SK-N-SH treated with all-trans-retinoic acid at 6 μM for 48 hours (cell line): ENCODE data around the gene CHKA.

Source experiments
- ATAC-seq: fragments of 200-7000 bp; cut with Tn5 transposase; 3 replicates; pipeline ENCODE4 v1.9.1; 2020; ENCODE audit warnings: mild to moderate bottlenecking, moderate library complexity
- ARNTL ChIP-seq: fragments of 450-650 bp; formaldehyde crosslinking; IDR thresholded peaks from 2 replicates; pipeline ENCODE4 v1.5.0; 2020; ENCODE audit warnings: low read depth, mild to moderate bottlenecking, moderate library complexity, borderline replicate concordance
- BACH2 ChIP-seq: fragments of 250-450 bp; sonication (Bioruptor Pico); IDR thresholded peaks from 2 replicates; pipeline ENCODE4 v1.9.0; 2021; ENCODE audit warnings: mild to moderate bottlenecking, borderline replicate concordance
- CSDC2 ChIP-seq: fragments of 250-450 bp; sonication (Bioruptor Pico); IDR thresholded peaks from 2 replicates; pipeline ENCODE4 v1.5.0; 2020; ENCODE audit warnings: mild to moderate bottlenecking, moderate library complexity
- CSRNP3 ChIP-seq: fragments of 250-450 bp; sonication (Bioruptor Pico); IDR thresholded peaks from 2 replicates; pipeline ENCODE4 v1.5.1; 2021; ENCODE audit warnings: mild to moderate bottlenecking, moderate library complexity
- ESRRG ChIP-seq: fragments of 250-450 bp; sonication (Bioruptor Pico); IDR thresholded peaks from 2 replicates; pipeline ENCODE4 v1.6.1; 2021; ENCODE audit warnings: mild to moderate bottlenecking
- GLIS3 ChIP-seq: fragments of 250-450 bp; sonication (Bioruptor Pico); IDR thresholded peaks from 2 replicates; pipeline ENCODE4 v1.5.0; 2020; ENCODE audit warnings: mild to moderate bottlenecking, moderate library complexity
- ISL1 ChIP-seq: fragments of 250-450 bp; sonication (Bioruptor Pico); IDR thresholded peaks from 2 replicates; pipeline ENCODE4 v2.1.2; 2022; ENCODE audit warnings: mild to moderate bottlenecking, moderate library complexity
- OSR1 ChIP-seq: fragments of 250-450 bp; sonication (Bioruptor Pico); IDR thresholded peaks from 2 replicates; pipeline ENCODE4 v1.8.0; 2022; ENCODE audit warnings: moderate library complexity, mild to moderate bottlenecking, inconsistent platforms
- PATZ1 ChIP-seq: fragments of 250-450 bp; sonication (Bioruptor Pico); IDR thresholded peaks from 2 replicates; pipeline ENCODE4 v1.8.0; 2020; ENCODE audit warnings: mild to moderate bottlenecking, moderate library complexity, borderline replicate concordance
- PPARA ChIP-seq: fragments of 250-450 bp; sonication (Bioruptor Pico); IDR thresholded peaks from 2 replicates; pipeline ENCODE4 v1.5.0; 2020; ENCODE audit warnings: mild to moderate bottlenecking, borderline replicate concordance
- RARB ChIP-seq: fragments of 250-450 bp; sonication (Bioruptor Pico); IDR thresholded peaks from 2 replicates; pipeline ENCODE4 v1.8.0; 2021; ENCODE audit warnings: mild to moderate bottlenecking, moderate library complexity
- SNAI2 ChIP-seq: fragments of 250-450 bp; sonication (Bioruptor Pico); IDR thresholded peaks from 2 replicates; pipeline ENCODE4 v1.5.0; 2020; ENCODE audit warnings: mild to moderate bottlenecking, moderate library complexity
- TCF4 ChIP-seq: fragments of 250-450 bp; sonication (Bioruptor Pico); IDR thresholded peaks from 2 replicates; pipeline ENCODE4 v1.8.0; 2021; ENCODE audit warnings: mild to moderate bottlenecking, moderate library complexity, borderline replicate concordance
- TOX ChIP-seq: fragments of 250-450 bp; sonication (Bioruptor Pico); IDR thresholded peaks from 2 replicates; pipeline ENCODE4 v1.8.0; 2021; ENCODE audit warnings: mild to moderate bottlenecking, moderate library complexity, borderline replicate concordance
- ZC3H10 ChIP-seq: fragments of 250-450 bp; sonication (Bioruptor Pico); IDR thresholded peaks from 2 replicates; pipeline ENCODE4 v1.5.1; 2021; ENCODE audit warnings: mild to moderate bottlenecking, moderate library complexity
- ZFP3 ChIP-seq: fragments of 250-450 bp; sonication (Bioruptor Pico); IDR thresholded peaks from 2 replicates; pipeline ENCODE4 v1.5.0; 2020; ENCODE audit warnings: mild to moderate bottlenecking, moderate library complexity
- ZFP30 ChIP-seq: fragments of 450-650 bp; formaldehyde crosslinking; IDR thresholded peaks from 2 replicates; pipeline ENCODE4 v1.5.0; 2022; ENCODE audit warnings: mild to moderate bottlenecking, moderate library complexity
- ZNF70 ChIP-seq: fragments of 450-650 bp; formaldehyde crosslinking; IDR thresholded peaks from 2 replicates; pipeline ENCODE4 v1.5.0; 2020; ENCODE audit warnings: mild to moderate bottlenecking, moderate library complexity
- ZNF8 ChIP-seq: fragments of 450-650 bp; formaldehyde crosslinking; IDR thresholded peaks from 2 replicates; pipeline ENCODE4 v1.5.0; 2020; ENCODE audit warnings: mild to moderate bottlenecking, moderate library complexity
- TF ChIP-seq, protein P1 (sequence below): fragments of 250-450 bp; sonication (Bioruptor Pico); IDR thresholded peaks from 2 replicates; pipeline ENCODE4 v1.5.0; 2020; ENCODE audit warnings: mild to moderate bottlenecking, moderate library complexity
- TF ChIP-seq, protein P2 (sequence below): fragments of 250-450 bp; sonication (Bioruptor Pico); IDR thresholded peaks from 2 replicates; pipeline ENCODE4 v1.8.0; 2021; ENCODE audit warnings: low read depth, mild to moderate bottlenecking, moderate library complexity, borderline replicate concordance

Gene CHKA

DNA sequence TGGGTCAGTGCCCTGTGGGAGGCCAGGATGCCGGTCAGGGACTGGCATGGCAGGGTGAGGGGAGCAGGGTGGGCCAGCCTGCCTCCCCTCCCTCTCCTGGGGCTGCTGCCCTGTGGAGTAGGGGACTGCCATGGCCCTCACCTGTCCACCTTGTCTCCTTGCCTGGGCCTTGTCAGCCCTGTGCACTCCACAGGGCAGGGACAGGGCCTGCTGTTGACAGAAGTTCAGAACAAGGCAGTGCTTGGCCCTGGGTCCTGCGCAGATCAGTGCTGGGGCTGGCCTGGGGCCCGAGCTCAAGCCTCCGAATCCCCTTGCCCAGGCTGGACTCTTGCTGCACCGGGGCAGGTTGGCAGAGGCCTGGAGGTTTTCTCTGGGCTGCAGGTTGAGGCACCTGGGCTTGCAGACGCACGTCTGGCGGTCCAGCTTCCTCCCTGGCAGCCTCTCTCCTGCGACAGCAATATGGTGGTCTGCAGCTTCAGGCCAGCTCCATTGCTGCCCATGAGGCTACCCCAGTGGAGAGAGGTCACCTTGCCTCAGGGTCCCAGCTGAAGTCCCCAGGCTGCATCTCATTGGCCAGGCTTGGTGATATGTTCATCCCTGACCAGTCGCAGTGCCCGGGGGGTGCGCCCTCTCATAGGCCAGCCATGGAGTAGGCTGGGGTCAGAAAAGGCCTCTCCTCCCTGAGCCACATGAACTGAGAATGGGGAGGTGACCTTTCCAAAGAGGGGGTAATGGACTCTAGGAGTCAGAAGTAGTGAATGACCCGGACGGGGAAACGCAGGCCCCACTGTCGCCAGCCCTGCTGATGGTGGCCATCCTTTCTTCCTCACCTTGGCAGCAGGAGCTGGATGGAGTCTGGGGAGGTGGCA lies 21.5 kb upstream of the CHKA start:
- no peak for ATAC-seq
- TF ChIP-seq ZNF70 (no peak), TCF4 (CRISPR knock-in tag) (no peak), GLIS3 (CRISPR knock-in tag) (no peak), PATZ1 (no peak), CSDC2 (CRISPR knock-in tag) (no peak), ZNF8 (CRISPR knock-in tag) (no peak), ESRRG (CRISPR knock-in tag) (no peak), ARNTL (CRISPR knock-in tag) (no peak), CSRNP3 (no peak), TOX (CRISPR knock-in tag) (no peak), ZC3H10 (CRISPR knock-in tag) (no peak), ISL1 (no peak), SNAI2 (CRISPR knock-in tag) (no peak), RARB (no peak), ZFP3 (no peak), ZFP30 (no peak), PPARA (no peak), OSR1 (CRISPR knock-in tag) (no peak)
- TF ChIP-seq, protein P1, sequence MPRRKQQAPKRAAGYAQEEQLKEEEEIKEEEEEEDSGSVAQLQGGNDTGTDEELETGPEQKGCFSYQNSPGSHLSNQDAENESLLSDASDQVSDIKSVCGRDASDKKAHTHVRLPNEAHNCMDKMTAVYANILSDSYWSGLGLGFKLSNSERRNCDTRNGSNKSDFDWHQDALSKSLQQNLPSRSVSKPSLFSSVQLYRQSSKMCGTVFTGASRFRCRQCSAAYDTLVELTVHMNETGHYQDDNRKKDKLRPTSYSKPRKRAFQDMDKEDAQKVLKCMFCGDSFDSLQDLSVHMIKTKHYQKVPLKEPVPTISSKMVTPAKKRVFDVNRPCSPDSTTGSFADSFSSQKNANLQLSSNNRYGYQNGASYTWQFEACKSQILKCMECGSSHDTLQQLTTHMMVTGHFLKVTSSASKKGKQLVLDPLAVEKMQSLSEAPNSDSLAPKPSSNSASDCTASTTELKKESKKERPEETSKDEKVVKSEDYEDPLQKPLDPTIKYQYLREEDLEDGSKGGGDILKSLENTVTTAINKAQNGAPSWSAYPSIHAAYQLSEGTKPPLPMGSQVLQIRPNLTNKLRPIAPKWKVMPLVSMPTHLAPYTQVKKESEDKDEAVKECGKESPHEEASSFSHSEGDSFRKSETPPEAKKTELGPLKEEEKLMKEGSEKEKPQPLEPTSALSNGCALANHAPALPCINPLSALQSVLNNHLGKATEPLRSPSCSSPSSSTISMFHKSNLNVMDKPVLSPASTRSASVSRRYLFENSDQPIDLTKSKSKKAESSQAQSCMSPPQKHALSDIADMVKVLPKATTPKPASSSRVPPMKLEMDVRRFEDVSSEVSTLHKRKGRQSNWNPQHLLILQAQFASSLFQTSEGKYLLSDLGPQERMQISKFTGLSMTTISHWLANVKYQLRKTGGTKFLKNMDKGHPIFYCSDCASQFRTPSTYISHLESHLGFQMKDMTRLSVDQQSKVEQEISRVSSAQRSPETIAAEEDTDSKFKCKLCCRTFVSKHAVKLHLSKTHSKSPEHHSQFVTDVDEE (CRISPR knock-in tag), result no peak
- TF ChIP-seq, protein P2, sequence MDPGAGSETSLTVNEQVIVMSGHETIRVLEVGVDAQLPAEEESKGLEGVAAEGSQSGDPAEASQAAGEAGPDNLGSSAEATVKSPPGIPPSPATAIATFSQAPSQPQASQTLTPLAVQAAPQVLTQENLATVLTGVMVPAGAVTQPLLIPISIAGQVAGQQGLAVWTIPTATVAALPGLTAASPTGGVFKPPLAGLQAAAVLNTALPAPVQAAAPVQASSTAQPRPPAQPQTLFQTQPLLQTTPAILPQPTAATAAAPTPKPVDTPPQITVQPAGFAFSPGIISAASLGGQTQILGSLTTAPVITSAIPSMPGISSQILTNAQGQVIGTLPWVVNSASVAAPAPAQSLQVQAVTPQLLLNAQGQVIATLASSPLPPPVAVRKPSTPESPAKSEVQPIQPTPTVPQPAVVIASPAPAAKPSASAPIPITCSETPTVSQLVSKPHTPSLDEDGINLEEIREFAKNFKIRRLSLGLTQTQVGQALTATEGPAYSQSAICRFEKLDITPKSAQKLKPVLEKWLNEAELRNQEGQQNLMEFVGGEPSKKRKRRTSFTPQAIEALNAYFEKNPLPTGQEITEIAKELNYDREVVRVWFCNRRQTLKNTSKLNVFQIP (CRISPR knock-in tag), result no peak

- no peak for TF ChIP-seq ZFP3
- TF ChIP-seq ESRRG (CRISPR knock-in tag), result no peak
- no peak for TF ChIP-seq ZC3H10 (CRISPR knock-in tag)
- TF ChIP-seq, protein P1 (CRISPR knock-in tag), result no peak
- TF ChIP-seq BACH2 (CRISPR knock-in tag), result no peak
- no peak for TF ChIP-seq CSDC2 (CRISPR knock-in tag)
- no peak for TF ChIP-seq ARNTL (CRISPR knock-in tag)
- no peak for TF ChIP-seq ZNF8 (CRISPR knock-in tag)
- no peak for TF ChIP-seq RARB
- TF ChIP-seq PATZ1, result no peak
- no peak for TF ChIP-seq TOX (CRISPR knock-in tag)
- TF ChIP-seq OSR1 (CRISPR knock-in tag), result no peak
- no peak for TF ChIP-seq PPARA
- no peak for TF ChIP-seq GLIS3 (CRISPR knock-in tag)
Measured at GRCh38 chr11:68142028-68142412, 20.8 kb upstream of the CHKA start.

More at GRCh38 chr11:68142028-68142412, 20.8 kb upstream of the CHKA start:
- no peak for ATAC-seq
